ENCODE results near the gene CUX1.

- TF ChIP-seq CTCF (IDR thresholded peaks at IDR 0.05): no peak
- TF ChIP-seq POLR2A (IDR thresholded peaks at IDR 0.05): no peak
These were observed 407.6 kb downstream of the CUX1 start for GRCh38 chr7:102225025-102225424.

All from lower leg skin (tissue), 3 donors.